Endothelial cell (in vitro differentiated cells): ENCODE data around the gene JAML. TPM values are rescaled to one million over a fixed set of nuclear protein-coding genes. Genes with fewer than 3 reads are reported as not detected.
A peak's percentile ranks its signal among the peaks of the same experiment; 100 is the strongest.
"Not testable (repeated sequence)": the region's sequence is repeated elsewhere in the genome, so short reads cannot be mapped to it uniquely, and the experiment has no call there.

ENCODE experiments used
- DNase-seq: peaks from one replicate; pipeline ENCODE4 v3.0.0; 2021; ENCODE audit warnings: low spot score
- H3K27ac Mint-ChIP-seq: one replicate; pipeline ENCODE4 v1.8.0; 2021; ENCODE audit warnings: mixed read lengths, inconsistent platforms; ENCODE audit not compliant: unreplicated experiment
- H3K27me3 Mint-ChIP-seq: one replicate; pipeline ENCODE4 v1.8.0; 2021; ENCODE audit warnings: mild to moderate bottlenecking, moderate library complexity, mixed read lengths, inconsistent platforms; ENCODE audit not compliant: unreplicated experiment
- H3K36me3 Mint-ChIP-seq: one replicate; pipeline ENCODE4 v1.8.0; 2021; ENCODE audit warnings: mild to moderate bottlenecking, low read depth, mixed read lengths, inconsistent platforms; ENCODE audit not compliant: unreplicated experiment
- H3K4me1 Mint-ChIP-seq: one replicate; pipeline ENCODE4 v1.8.0; 2021; ENCODE audit warnings: mild to moderate bottlenecking, mixed read lengths, inconsistent platforms; ENCODE audit not compliant: unreplicated experiment
- H3K4me3 Mint-ChIP-seq: one replicate; pipeline ENCODE4 v1.8.0; 2021; ENCODE audit warnings: mild to moderate bottlenecking, mixed read lengths, inconsistent platforms; ENCODE audit not compliant: unreplicated experiment
- H3K9me3 Mint-ChIP-seq: one replicate; pipeline ENCODE4 v1.8.0; 2021; ENCODE audit warnings: mixed read lengths, inconsistent platforms; ENCODE audit not compliant: unreplicated experiment
- total RNA-seq: library from RNA; stranded (reverse); fragmentation: NEBNext Ultra II Directional; extraction: Animal tissue kit (Norgen Biotek cat#: 25700); gene quantifications from one replicate; pipeline ENCODE4 v1.2.1, GENCODE V29; 2021; ENCODE audit not compliant: unreplicated experiment
- TF ChIP-seq, protein P1 (sequence below): fragments of 200-600 bp; sonication (generic); IDR thresholded peaks from one replicate; pipeline ENCODE4 v1.5.0; 2021; ENCODE audit warnings: antibody characterized with exemption; ENCODE audit not compliant: unreplicated experiment

The JAML gene
- total RNA-seq, 1 donor from 2014 or later: 0.31 TPM

- TF ChIP-seq, protein P1, sequence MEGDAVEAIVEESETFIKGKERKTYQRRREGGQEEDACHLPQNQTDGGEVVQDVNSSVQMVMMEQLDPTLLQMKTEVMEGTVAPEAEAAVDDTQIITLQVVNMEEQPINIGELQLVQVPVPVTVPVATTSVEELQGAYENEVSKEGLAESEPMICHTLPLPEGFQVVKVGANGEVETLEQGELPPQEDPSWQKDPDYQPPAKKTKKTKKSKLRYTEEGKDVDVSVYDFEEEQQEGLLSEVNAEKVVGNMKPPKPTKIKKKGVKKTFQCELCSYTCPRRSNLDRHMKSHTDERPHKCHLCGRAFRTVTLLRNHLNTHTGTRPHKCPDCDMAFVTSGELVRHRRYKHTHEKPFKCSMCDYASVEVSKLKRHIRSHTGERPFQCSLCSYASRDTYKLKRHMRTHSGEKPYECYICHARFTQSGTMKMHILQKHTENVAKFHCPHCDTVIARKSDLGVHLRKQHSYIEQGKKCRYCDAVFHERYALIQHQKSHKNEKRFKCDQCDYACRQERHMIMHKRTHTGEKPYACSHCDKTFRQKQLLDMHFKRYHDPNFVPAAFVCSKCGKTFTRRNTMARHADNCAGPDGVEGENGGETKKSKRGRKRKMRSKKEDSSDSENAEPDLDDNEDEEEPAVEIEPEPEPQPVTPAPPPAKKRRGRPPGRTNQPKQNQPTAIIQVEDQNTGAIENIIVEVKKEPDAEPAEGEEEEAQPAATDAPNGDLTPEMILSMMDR: no peak
- Mint-ChIP-seq H3K4me1 (peaks cover 12% of the 10 kb centered on the region), H3K27me3 (peaks cover 6% of the 10 kb centered on the region), H3K36me3 (no peaks in the 10 kb centered on the region), H3K27ac (no peak overlapping the region), H3K9me3 (no peaks in the 10 kb centered on the region), H3K4me3 (no peak overlapping the region)
- DNase-seq: no peak
Measured at GRCh38 chr11:118186346-118187107, 38.3 kb downstream of the JAML start.

- Mint-ChIP-seq H3K4me3 (no peak overlapping the region), H3K9me3 (no peaks in the 10 kb centered on the region), H3K36me3 (no peaks in the 10 kb centered on the region), H3K27ac (no peak overlapping the region), H3K27me3 (no peaks in the 10 kb centered on the region), H3K4me1 (peaks cover 12% of the 10 kb centered on the region)
- TF ChIP-seq, protein P1: no peak
- DNase-seq: no peak
Measured at GRCh38 chr11:118184784-118185579, 39.8 kb downstream of the JAML start.

DNA sequence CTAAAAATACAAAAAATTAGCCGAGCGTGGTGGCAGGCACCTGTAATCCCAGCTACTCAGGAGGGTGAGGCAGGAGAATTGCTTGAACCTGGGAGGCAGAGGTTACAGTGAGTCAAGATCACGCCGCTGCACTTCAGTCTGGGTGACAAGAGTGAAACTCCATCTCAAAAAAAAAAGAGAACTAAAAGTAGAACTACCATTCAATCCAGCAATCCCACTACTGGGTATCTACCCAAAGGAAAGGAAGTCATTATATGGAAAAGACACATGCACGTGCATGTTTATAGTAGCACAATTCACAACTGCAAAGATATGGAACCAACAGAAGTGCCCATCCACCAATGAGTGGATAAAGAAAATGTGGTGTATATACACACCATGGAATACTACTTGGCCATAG lies 41.1 kb downstream of the JAML start:
- not testable (repeated sequence) for H3K4me3 Mint-ChIP-seq, H3K36me3 Mint-ChIP-seq, H3K27ac Mint-ChIP-seq, H3K9me3 Mint-ChIP-seq, H3K27me3 Mint-ChIP-seq, DNase-seq
- H3K4me1 Mint-ChIP-seq: peaks cover 16% of the 10 kb centered on the region

DNA sequence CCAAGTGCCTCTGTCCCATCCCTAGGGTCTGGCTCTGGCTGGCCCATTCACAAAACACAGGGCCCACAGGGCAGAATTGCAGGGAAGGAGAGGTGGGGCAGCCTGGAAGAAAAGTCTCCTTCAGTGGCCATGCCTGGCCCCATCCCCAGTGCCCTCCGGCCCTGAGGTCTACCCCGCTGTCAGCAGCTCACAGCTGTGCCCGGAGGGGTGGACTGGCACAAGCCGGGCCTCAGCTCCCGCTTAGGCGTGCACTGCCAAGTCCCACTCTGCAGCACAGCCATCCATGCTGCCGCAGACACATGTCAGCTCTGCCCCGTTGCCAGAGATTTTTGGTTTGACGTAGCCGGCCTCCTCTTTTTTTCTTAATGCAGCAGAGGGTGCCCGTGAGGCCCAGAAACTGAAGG lies 44.5 kb downstream of the JAML start:
- H3K36me3 Mint-ChIP-seq: no peaks in the 10 kb centered on the region
- H3K27me3 Mint-ChIP-seq: peaks cover 6% of the 10 kb centered on the region
- peak; percentile 45 for DNase-seq
- no peak overlapping the region for H3K27ac Mint-ChIP-seq
- TF ChIP-seq, protein P1: no peak
- peaks cover 19% of the 10 kb centered on the region for H3K4me1 Mint-ChIP-seq
- H3K9me3 Mint-ChIP-seq: no peaks in the 10 kb centered on the region
- H3K4me3 Mint-ChIP-seq: no peak overlapping the region

GRCh38 chr11:118176778-118177134 lies 48.1 kb downstream of the JAML start:
- Mint-ChIP-seq H3K36me3 (no peaks in the 10 kb centered on the region), H3K9me3 (no peaks in the 10 kb centered on the region), H3K4me1 (peaks cover 21% of the 10 kb centered on the region), H3K27ac (no peak overlapping the region), H3K4me3 (no peak overlapping the region), H3K27me3 (peaks cover 21% of the 10 kb centered on the region)
- TF ChIP-seq, protein P1: no peak
- DNase-seq: no peak
